ENCODE data around the gene ARID1A.
"Not testable (repeated sequence)": the region's sequence is repeated elsewhere in the genome, so short reads cannot be mapped to it uniquely, and the experiment has no call there.

Gene ARID1A

DNA sequence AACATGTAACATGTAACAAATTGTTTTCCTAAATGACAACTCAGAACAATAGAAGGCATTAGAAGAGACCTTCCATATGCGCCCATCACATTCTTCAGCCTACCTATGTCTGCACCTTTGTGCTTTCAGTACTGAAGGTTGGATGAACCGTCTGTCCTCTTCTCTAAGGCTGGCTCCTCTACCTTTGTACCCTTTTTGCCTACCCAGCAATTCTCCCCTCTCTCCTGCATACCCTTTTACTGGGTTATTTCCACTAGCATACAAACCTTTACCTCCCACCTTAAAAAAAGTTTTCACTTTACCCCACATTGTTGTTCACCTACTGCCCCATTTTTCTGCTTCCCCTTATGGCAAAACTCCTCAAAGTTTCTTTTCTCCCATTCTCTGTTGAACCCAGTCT, 97.1 kb downstream of the ARID1A start:
- Histone ChIP-seq H4K20me1 (ENCODE audit: insufficient read depth, low read length) (no peaks in the 10 kb centered on the region), H2AFZ (ENCODE audit: low read depth, low read length) (no peak overlapping the region), H3K27me3 (ENCODE audit: low read depth, low read length) (no peaks in the 10 kb centered on the region), H3K36me3 (replicated peaks; ENCODE audit: low read depth, low read length) (peaks cover 8% of the 10 kb centered on the region), H3K4me3 (ENCODE audit: low read length) (no peak overlapping the region), H3K79me2 (ENCODE audit: low read length) (peaks cover 17% of the 10 kb centered on the region), H3K9ac (ENCODE audit: low read length) (no peak overlapping the region), H3K9me3 (ENCODE audit: insufficient read depth, low read length) (no peaks in the 10 kb centered on the region), H3K27ac (ENCODE audit: low read length) (no peak overlapping the region), H3K4me1 (ENCODE audit: low read length) (peaks cover 19% of the 10 kb centered on the region), H3K4me2 (ENCODE audit: low read length) (no peak overlapping the region)
- TF ChIP-seq EZH2phosphoT487 (IDR thresholded peaks at IDR 0.05; ENCODE audit: low read depth): no peak
- TF ChIP-seq, protein P1, sequence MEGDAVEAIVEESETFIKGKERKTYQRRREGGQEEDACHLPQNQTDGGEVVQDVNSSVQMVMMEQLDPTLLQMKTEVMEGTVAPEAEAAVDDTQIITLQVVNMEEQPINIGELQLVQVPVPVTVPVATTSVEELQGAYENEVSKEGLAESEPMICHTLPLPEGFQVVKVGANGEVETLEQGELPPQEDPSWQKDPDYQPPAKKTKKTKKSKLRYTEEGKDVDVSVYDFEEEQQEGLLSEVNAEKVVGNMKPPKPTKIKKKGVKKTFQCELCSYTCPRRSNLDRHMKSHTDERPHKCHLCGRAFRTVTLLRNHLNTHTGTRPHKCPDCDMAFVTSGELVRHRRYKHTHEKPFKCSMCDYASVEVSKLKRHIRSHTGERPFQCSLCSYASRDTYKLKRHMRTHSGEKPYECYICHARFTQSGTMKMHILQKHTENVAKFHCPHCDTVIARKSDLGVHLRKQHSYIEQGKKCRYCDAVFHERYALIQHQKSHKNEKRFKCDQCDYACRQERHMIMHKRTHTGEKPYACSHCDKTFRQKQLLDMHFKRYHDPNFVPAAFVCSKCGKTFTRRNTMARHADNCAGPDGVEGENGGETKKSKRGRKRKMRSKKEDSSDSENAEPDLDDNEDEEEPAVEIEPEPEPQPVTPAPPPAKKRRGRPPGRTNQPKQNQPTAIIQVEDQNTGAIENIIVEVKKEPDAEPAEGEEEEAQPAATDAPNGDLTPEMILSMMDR (IDR thresholded peaks at IDR 0.05; ENCODE audit: low read depth, low read length): no peak

GRCh38 chr1:26794391-26794790, 98.6 kb downstream of the ARID1A start:
- Histone ChIP-seq H4K20me1 (ENCODE audit: insufficient read depth, low read length) (no peaks in the 10 kb centered on the region), H2AFZ (ENCODE audit: low read depth, low read length) (no peak overlapping the region), H3K9ac (ENCODE audit: low read length) (no peak overlapping the region), H3K27me3 (ENCODE audit: low read depth, low read length) (no peaks in the 10 kb centered on the region), H3K4me1 (ENCODE audit: low read length) (peaks cover 17% of the 10 kb centered on the region), H3K79me2 (ENCODE audit: low read length) (peaks cover 6% of the 10 kb centered on the region), H3K27ac (ENCODE audit: low read length) (no peak overlapping the region), H3K36me3 (replicated peaks; ENCODE audit: low read depth, low read length) (peaks cover 9% of the 10 kb centered on the region), H3K4me2 (ENCODE audit: low read length) (no peak overlapping the region), H3K9me3 (ENCODE audit: insufficient read depth, low read length) (no peaks in the 10 kb centered on the region), H3K4me3 (ENCODE audit: low read length) (no peak overlapping the region)
- no peak for TF ChIP-seq EZH2phosphoT487 (IDR thresholded peaks at IDR 0.05; ENCODE audit: low read depth)
- TF ChIP-seq, protein P1 (IDR thresholded peaks at IDR 0.05; ENCODE audit: low read depth, low read length): no peak

DNA sequence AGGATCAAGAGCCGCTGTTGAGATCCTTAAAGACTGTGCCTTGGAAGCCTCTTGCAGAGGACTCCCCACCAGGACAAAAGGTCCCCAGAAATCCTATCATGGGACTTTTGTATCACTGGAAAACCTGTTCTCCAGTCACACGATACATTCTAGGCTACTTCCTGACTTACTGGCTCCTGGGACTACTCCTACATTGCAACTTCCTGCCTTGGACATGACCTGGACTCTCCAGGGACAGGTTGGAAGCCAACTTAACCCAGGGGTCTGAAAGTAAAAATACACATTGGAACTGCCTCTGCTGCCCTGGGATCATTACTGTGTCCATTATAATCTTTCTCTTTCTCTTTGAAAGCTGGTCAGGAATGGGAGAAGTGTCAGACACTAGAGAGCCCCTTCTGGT, 101.8 kb downstream of the ARID1A start:
- H3K27ac ChIP-seq (ENCODE audit: low read length): no peak overlapping the region
- no peak overlapping the region for H3K4me2 ChIP-seq (ENCODE audit: low read length)
- no peak overlapping the region for H2AFZ ChIP-seq (ENCODE audit: low read depth, low read length)
- no peaks in the 10 kb centered on the region for H3K27me3 ChIP-seq (ENCODE audit: low read depth, low read length)
- peaks cover 9% of the 10 kb centered on the region for H3K36me3 ChIP-seq (replicated peaks; ENCODE audit: low read depth, low read length)
- H3K4me1 ChIP-seq (ENCODE audit: low read length): no peaks in the 10 kb centered on the region
- H3K4me3 ChIP-seq (ENCODE audit: low read length): no peak overlapping the region
- no peaks in the 10 kb centered on the region for H3K79me2 ChIP-seq (ENCODE audit: low read length)
- H4K20me1 ChIP-seq (ENCODE audit: insufficient read depth, low read length): no peaks in the 10 kb centered on the region
- TF ChIP-seq, protein P1 (IDR thresholded peaks at IDR 0.05; ENCODE audit: low read depth, low read length): no peak
- TF ChIP-seq EZH2phosphoT487 (IDR thresholded peaks at IDR 0.05; ENCODE audit: low read depth): no peak
- no peak overlapping the region for H3K9ac ChIP-seq (ENCODE audit: low read length)
- H3K9me3 ChIP-seq (ENCODE audit: insufficient read depth, low read length): no peaks in the 10 kb centered on the region

DNA sequence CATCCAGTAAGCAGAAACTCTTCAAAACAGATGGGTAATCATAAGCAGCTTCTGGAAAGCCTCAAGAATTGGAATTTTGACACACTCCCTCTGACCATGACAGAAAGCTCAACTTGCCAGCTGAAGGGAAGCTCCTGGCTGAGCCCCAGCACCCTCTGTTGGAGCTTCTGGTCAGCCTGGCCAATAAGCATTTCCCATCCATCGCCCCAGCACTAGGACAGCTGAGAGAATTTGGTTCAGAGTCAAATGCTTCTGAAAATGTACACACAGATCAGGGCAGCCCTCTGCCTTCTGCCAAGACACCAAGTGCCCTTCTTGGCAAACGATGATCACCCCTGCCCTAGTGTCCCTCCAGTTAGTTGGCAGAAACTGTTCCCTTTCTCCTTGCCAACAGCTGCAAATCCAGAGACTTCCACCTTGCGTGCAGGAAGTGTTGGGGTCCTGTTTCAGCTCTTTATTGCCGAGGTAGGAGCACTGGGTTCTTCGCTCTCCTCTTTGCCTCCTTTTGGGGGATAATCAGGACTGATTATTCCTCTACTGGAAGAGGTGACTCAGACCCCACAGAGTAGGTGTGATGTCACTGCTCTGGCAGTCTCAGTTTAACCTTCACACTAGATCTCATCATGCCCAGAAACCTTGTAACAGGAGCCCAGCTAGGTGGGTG, 103.8 kb downstream of the ARID1A start:
- H3K4me3 ChIP-seq (ENCODE audit: low read length): no peak overlapping the region
- TF ChIP-seq EZH2phosphoT487 (IDR thresholded peaks at IDR 0.05; ENCODE audit: low read depth): no peak
- TF ChIP-seq, protein P1 (IDR thresholded peaks at IDR 0.05; ENCODE audit: low read depth, low read length): no peak
- H3K27ac ChIP-seq (ENCODE audit: low read length): no peak overlapping the region
- no peaks in the 10 kb centered on the region for H3K9me3 ChIP-seq (ENCODE audit: insufficient read depth, low read length)
- peaks cover 9% of the 10 kb centered on the region for H3K36me3 ChIP-seq (replicated peaks; ENCODE audit: low read depth, low read length)
- no peak overlapping the region for H2AFZ ChIP-seq (ENCODE audit: low read depth, low read length)
- H3K27me3 ChIP-seq (ENCODE audit: low read depth, low read length): no peaks in the 10 kb centered on the region
- H3K4me1 ChIP-seq (ENCODE audit: low read length): no peaks in the 10 kb centered on the region
- no peak overlapping the region for H3K9ac ChIP-seq (ENCODE audit: low read length)
- no peaks in the 10 kb centered on the region for H3K79me2 ChIP-seq (ENCODE audit: low read length)
- H4K20me1 ChIP-seq (ENCODE audit: insufficient read depth, low read length): no peaks in the 10 kb centered on the region
- H3K4me2 ChIP-seq (ENCODE audit: low read length): no peak overlapping the region

DNA sequence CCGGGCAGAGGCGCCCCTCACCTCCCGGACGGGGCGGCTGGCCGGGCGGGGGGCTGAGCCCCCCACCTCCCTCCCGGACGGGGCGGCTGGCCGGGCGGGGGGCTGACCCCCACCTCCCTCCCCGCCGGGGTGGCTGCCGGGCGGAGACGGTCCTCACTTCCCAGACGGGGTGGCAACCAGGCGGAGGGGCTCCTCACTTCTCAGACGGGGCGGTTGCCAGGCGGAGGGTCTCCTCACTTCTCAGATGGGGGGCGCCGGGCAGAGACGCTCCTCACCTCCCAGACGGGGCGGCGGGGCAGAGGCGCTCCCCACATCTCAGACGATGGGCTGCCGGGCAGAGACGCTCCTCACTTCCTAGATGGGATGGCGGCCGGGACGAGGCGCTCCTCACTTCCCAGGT, 108.1 kb downstream of the ARID1A start:
- H3K4me1 ChIP-seq (ENCODE audit: low read length): not testable (repeated sequence)

More for the DNA sequence above, 108.1 kb downstream of the ARID1A start:
- not testable (repeated sequence) for H3K4me3 ChIP-seq (ENCODE audit: low read length); H4K20me1 ChIP-seq (ENCODE audit: insufficient read depth, low read length); H3K4me2 ChIP-seq (ENCODE audit: low read length); H3K36me3 ChIP-seq (replicated peaks; ENCODE audit: low read depth, low read length); H3K27ac ChIP-seq (ENCODE audit: low read length); H3K27me3 ChIP-seq (ENCODE audit: low read depth, low read length); H3K9me3 ChIP-seq (ENCODE audit: insufficient read depth, low read length); H2AFZ ChIP-seq (ENCODE audit: low read depth, low read length); H3K79me2 ChIP-seq (ENCODE audit: low read length); H3K9ac ChIP-seq (ENCODE audit: low read length)

Data from OCI-LY3 (cell line).